Fibroblast of lung (primary cell): ENCODE measurements around the gene WWOX.

ENCODE experiments used
- CTCF ChIP-seq, 2 donors: IDR thresholded peaks in 1 of 2; conservative IDR thresholded peaks in 1 of 2; 1 replicate in 1 of 2; 2 replicates in 1 of 2; pipeline ENCODE4 v1.5.1; 2011 to 2012; ENCODE audit warnings: low read length in 2 of 2, control low read depth in 1 of 2, inconsistent platforms in 1 of 2, low read depth in 1 of 2, mild to moderate bottlenecking in 1 of 2
- EZH2 ChIP-seq: IDR thresholded peaks from 2 replicates; pipeline ENCODE4 v1.5.1; 2012; ENCODE audit warnings: low read length, control low read depth, mild to moderate bottlenecking; ENCODE audit errors: missing control alignments

DNA sequence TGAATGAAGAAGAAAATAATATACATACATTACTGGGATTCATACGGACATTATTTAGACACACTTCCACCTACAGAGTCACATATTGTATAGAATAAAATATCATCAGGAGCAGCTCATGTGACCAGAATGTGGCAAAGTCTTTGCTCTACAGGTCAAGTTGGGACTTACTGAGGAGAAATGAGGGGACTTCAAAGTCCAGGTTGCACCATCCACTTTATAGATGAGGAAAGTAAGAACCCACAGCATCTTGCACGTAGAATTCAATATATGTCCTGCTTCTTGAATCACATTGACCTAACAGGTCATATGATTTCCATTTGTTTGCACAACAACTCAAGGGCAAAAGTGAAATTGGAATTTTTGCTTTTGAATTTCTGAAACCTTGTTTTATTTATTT lies 524.3 kb downstream of the WWOX start:
- no peak for TF ChIP-seq CTCF (conservative IDR thresholded peaks at IDR 0.05 in 1 of 2, IDR thresholded peaks at IDR 0.05 in 1 of 2; ENCODE audit: low read depth in 1 of 2, low read length in 2 of 2)
- TF ChIP-seq EZH2 = no peak
